H1 (cell line): Measurements from ENCODE around the gene ARHGAP25. TPM values are rescaled to one million over a fixed set of nuclear protein-coding genes. Genes with fewer than 3 reads are reported as not detected.
A peak's percentile ranks its signal among the peaks of the same experiment; 100 is the strongest.

Source experiments
- CTCF ChIA-PET: fragments of 300-600 bp; sonication (Branson Sonifier 250); formaldehyde crosslinking; loops from one replicate; lab custom pipeline; 2021; ENCODE audit not compliant: partially characterized antibody; lab: Charles Lee
- POLR2A ChIA-PET: fragments of 300-600 bp; sonication (Branson Sonifier 250); formaldehyde crosslinking; loops from one replicate; lab custom pipeline; 2021; ENCODE audit warnings: inconsistent platforms; ENCODE audit not compliant: partially characterized antibody; lab: Charles Lee
- DNase-seq, 2 experiments: peaks; one replicate each; pipeline versions ENCODE4 v3.0.0 to v3.0.0-alpha.2; 2010 to 2022; ENCODE audit warnings: low spot score in 2 of 2, low read depth in 1 of 2, mixed read lengths in 1 of 2
- FAIRE-seq: peaks from 2 replicates; lab custom pipeline; 2011; peaks lifted over from hg19 to GRCh38; lab: Jason Lieb, UNC
- H2AFZ ChIP-seq: 2 replicates; pipeline ENCODE4 v1.8.1; 2012; ENCODE audit warnings: low read length, inconsistent platforms
- H2AK5ac ChIP-seq: 2 replicates; pipeline ENCODE4 v1.6.1; 2013; ENCODE audit warnings: low read depth, low read length
- H2BK120ac ChIP-seq: replicated peaks from 2 replicates; pipeline ENCODE3; 2013; ENCODE audit warnings: low read depth, low read length, inconsistent platforms
- H2BK12ac ChIP-seq: 2 replicates; pipeline ENCODE4 v1.6.1; 2013; ENCODE audit warnings: low read depth, low read length
- H2BK15ac ChIP-seq: 2 replicates; pipeline ENCODE4 v1.6.1; 2013; ENCODE audit warnings: low read length
- H2BK20ac ChIP-seq: 2 replicates; pipeline ENCODE4 v1.6.1; 2013; ENCODE audit warnings: low read length
- H2BK5ac ChIP-seq: 2 replicates; pipeline ENCODE4 v1.6.1; 2013; ENCODE audit warnings: low read depth, low read length
- H3K14ac ChIP-seq: 2 replicates; pipeline ENCODE4 v1.6.1; 2013; ENCODE audit warnings: inconsistent platforms; ENCODE audit not compliant: insufficient read length
- H3K18ac ChIP-seq: 2 replicates; pipeline ENCODE4 v1.6.1; 2013; ENCODE audit warnings: low read length; ENCODE audit errors: extremely low read depth
- H3K23ac ChIP-seq: 2 replicates; pipeline ENCODE4 v1.6.1; 2013; ENCODE audit warnings: inconsistent platforms; ENCODE audit not compliant: insufficient read length
- H3K23me2 ChIP-seq: 2 replicates; pipeline ENCODE4 v1.6.1; 2013; ENCODE audit warnings: low read depth, low read length
- H3K27ac ChIP-seq: 2 replicates; pipeline ENCODE4 v1.6.1; 2011; ENCODE audit warnings: low read depth, low read length, inconsistent platforms
- H3K27me3 ChIP-seq, 4 experiments: replicated peaks in 1 of 4; 1 replicate in 1 of 4; 2 replicates in 3 of 4; pipeline versions ENCODE4 v1.6.1 to v1.8.1; 2011 to 2013; ENCODE audit warnings: low read length in 3 of 4, mild to moderate bottlenecking in 3 of 4, inconsistent platforms in 2 of 4, mixed read lengths in 2 of 4, moderate library complexity in 1 of 4; ENCODE audit not compliant: control insufficient read depth in 3 of 4, insufficient read depth in 3 of 4; ENCODE audit errors: extremely low read depth in 1 of 4
- H3K36me3 ChIP-seq, 4 experiments: 2 replicates each; pipeline versions ENCODE4 v1.6.1 to v1.8.1; 2011 to 2013; ENCODE audit warnings: mild to moderate bottlenecking in 4 of 4, low read length in 3 of 4, moderate library complexity in 2 of 4, control low read depth in 1 of 4, inconsistent platforms in 1 of 4; ENCODE audit not compliant: insufficient read depth in 4 of 4, control insufficient read depth in 2 of 4
- H3K4ac ChIP-seq: replicated peaks from 2 replicates; pipeline ENCODE3; 2013; ENCODE audit warnings: low read length, low read depth, mixed read lengths, inconsistent platforms; ENCODE audit not compliant: insufficient read length
- H3K4me1 ChIP-seq, 4 experiments: replicated peaks in 1 of 4; 1 replicate in 1 of 4; 2 replicates in 3 of 4; pipeline versions ENCODE4 v1.6.1 to v1.8.1; 2011 to 2013; ENCODE audit warnings: low read length in 3 of 4, inconsistent platforms in 2 of 4, mixed read lengths in 1 of 4; ENCODE audit not compliant: insufficient read depth in 4 of 4, control insufficient read depth in 3 of 4
- H3K4me2 ChIP-seq, 2 experiments: 2 replicates each; pipeline versions ENCODE4 v1.6.1 to v1.8.1; 2011 to 2013; ENCODE audit warnings: low read depth in 2 of 2, low read length in 2 of 2, control low read depth in 1 of 2, inconsistent platforms in 1 of 2, mild to moderate bottlenecking in 1 of 2; ENCODE audit not compliant: insufficient read depth in 1 of 2
- H3K4me3 ChIP-seq, 4 experiments: fragments of 200-600, 300-600 bp in 1 of 4; sonication (generic), shearing (Covaris generic), sonication (Bioruptor Twin) in 1 of 4; 2 replicates each; pipeline versions ENCODE4 v1.5.1 to v1.8.1; 2011 to 2016; ENCODE audit warnings: low read length in 4 of 4, low read depth in 3 of 4, control low read depth in 2 of 4, inconsistent platforms in 2 of 4, mild to moderate bottlenecking in 2 of 4, mixed read lengths in 1 of 4, moderate library complexity in 1 of 4; ENCODE audit not compliant: insufficient read depth in 2 of 4; ENCODE audit errors: extremely low read depth in 1 of 4
- H3K56ac ChIP-seq: replicated peaks from 2 replicates; pipeline ENCODE3; 2013; ENCODE audit warnings: low read depth, mild to moderate bottlenecking, mixed read lengths, low read length, inconsistent platforms; ENCODE audit not compliant: insufficient read length
- H3K79me1 ChIP-seq: 2 replicates; pipeline ENCODE4 v1.6.1; 2013; ENCODE audit warnings: low read depth, low read length, control low read depth
- H3K79me2 ChIP-seq, 2 experiments: 2 replicates each; pipeline versions ENCODE4 v1.6.1 to v1.8.1; 2012 to 2013; ENCODE audit warnings: low read length in 2 of 2, mild to moderate bottlenecking in 2 of 2, inconsistent platforms in 1 of 2; ENCODE audit not compliant: insufficient read depth in 2 of 2, control insufficient read depth in 1 of 2
- H3K9ac ChIP-seq, 4 experiments: replicated peaks in 1 of 4; 1 replicate in 1 of 4; 2 replicates in 3 of 4; pipeline versions ENCODE4 v1.6.1 to v1.8.1; 2011 to 2013; ENCODE audit warnings: low read depth in 3 of 4, low read length in 3 of 4, control low read depth in 2 of 4, mild to moderate bottlenecking in 2 of 4, moderate library complexity in 2 of 4, inconsistent platforms in 1 of 4; ENCODE audit errors: extremely low read depth in 1 of 4
- H3K9me3 ChIP-seq, 2 experiments: 2 replicates each; pipeline versions ENCODE4 v1.6.1 to v1.8.1; 2012 to 2013; ENCODE audit warnings: mild to moderate bottlenecking in 2 of 2, moderate library complexity in 2 of 2, control low read depth in 1 of 2, inconsistent platforms in 1 of 2, low read depth in 1 of 2, low read length in 1 of 2, mixed read lengths in 1 of 2; ENCODE audit not compliant: insufficient read depth in 2 of 2
- H4K20me1 ChIP-seq, 2 experiments: replicated peaks in 1 of 2; 2 replicates each; pipeline versions ENCODE3 to v1.8.1; 2011 to 2013; ENCODE audit warnings: inconsistent platforms in 2 of 2, low read length in 2 of 2, mild to moderate bottlenecking in 1 of 2; ENCODE audit not compliant: insufficient read depth in 2 of 2, control insufficient read depth in 1 of 2
- H4K5ac ChIP-seq: 2 replicates; pipeline ENCODE4 v1.6.1; 2013; ENCODE audit warnings: low read length, low read depth, mixed read lengths, inconsistent platforms; ENCODE audit not compliant: insufficient read length
- H4K8ac ChIP-seq: 2 replicates; pipeline ENCODE4 v1.8.0; 2013; ENCODE audit warnings: mild to moderate bottlenecking, moderate library complexity, low read length, inconsistent platforms; ENCODE audit not compliant: insufficient read depth; ENCODE audit errors: extremely low read depth
- H4K91ac ChIP-seq: replicated peaks from 2 replicates; pipeline ENCODE3; 2013; ENCODE audit warnings: low read length, mixed read lengths, inconsistent platforms; ENCODE audit not compliant: insufficient read length
- EGR1 ChIP-seq: IDR thresholded peaks from 2 replicates; pipeline ENCODE4 v1.6.1; 2011; ENCODE audit warnings: low read depth, low read length, borderline replicate concordance
- WGBS, 2 experiments: shearing (Covaris generic) in 1 of 2; methylation state at CpG; one replicate each; pipeline versions ENCODE4 v1.1.6 to v1.1.7; 2013 to 2015; ENCODE audit warnings: low lambda C conversion rate in 2 of 2, mixed read lengths in 2 of 2, inconsistent platforms in 1 of 2, low coverage in 1 of 2, missing lambda C conversion rate in 1 of 2; ENCODE audit not compliant: insufficient replicate concordance in 2 of 2, insufficient coverage in 1 of 2, insufficient read length in 1 of 2; ENCODE audit errors: extremely low coverage in 1 of 2, missing lambda C conversion rate in 1 of 2; 5-methylcytosine and 5-hydroxymethylcytosine counted together
- polyA plus RNA-seq, 7 experiments: library from polyadenylated mRNA; depleted of rRNA in 3 of 7; stranded (reverse) in 5 of 7; unstranded in 2 of 7; fragments of >200 nt in 5 of 7; fragments of 200-250 nt in 2 of 7; gene quantifications; 1 replicate in 5 of 7; 2 replicates in 1 of 7; 4 replicates in 1 of 7; pipeline versions ENCODE4 v1.2.1 to v1.2.3, GENCODE V29; 2011 to 2013; ENCODE audit warnings: missing spikeins in 2 of 7, mixed read lengths in 2 of 7
- total RNA-seq: library from RNA; stranded (reverse); fragmentation: NEBNext Ultra II Directional; extraction: Animal tissue kit (Norgen Biotek cat#: 25700); gene quantifications from 2 replicates; pipeline ENCODE4 v1.2.1, GENCODE V29; 2021
- TF ChIP-seq, protein P1 (sequence below): IDR thresholded peaks from 2 replicates; pipeline ENCODE4 v1.6.1; 2012; ENCODE audit warnings: low read length, inconsistent platforms
- TF ChIP-seq, protein P2 (sequence below): IDR thresholded peaks from 2 replicates; pipeline ENCODE4 v1.6.1; 2012; ENCODE audit warnings: inconsistent platforms

The ARHGAP25 gene
- total and polyA plus RNA-seq, 2 of the 8 experiments (the other 6 are each of a cell fraction or from before 2014, with no cell fraction given), result 1.00 to 1.2 TPM

DNA sequence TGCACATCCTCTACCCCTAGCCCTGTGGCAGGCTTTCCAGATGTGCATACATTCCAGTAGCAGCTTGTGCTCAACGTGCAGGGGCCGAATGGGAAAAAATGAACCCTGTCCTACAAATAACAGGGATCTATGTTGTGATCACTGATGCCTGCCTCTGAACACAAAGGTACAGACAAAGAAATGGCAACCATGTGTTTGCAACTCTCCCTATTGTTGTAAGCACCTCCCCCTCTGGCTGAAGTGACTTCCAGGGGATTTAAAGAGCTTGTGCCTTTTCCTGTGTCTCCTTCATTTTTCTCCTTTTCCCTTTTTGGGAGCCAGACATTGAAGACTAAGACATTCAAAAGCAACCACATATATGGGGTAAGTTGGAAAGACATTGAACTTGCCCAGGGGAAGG is 21.6 kb downstream of the ARHGAP25 start:
- no peak overlapping the region for H4K5ac ChIP-seq
- H3K18ac ChIP-seq, result no peak overlapping the region; the same call in 1 of the 2 replicates
- H2AFZ ChIP-seq, result peak overlapping the region; percentile 93
- H4K8ac ChIP-seq, result no peak overlapping the region
- H4K20me1 ChIP-seq, result no peaks in the 10 kb centered on the region
- H3K23me2 ChIP-seq, result no peaks in the 10 kb centered on the region
- DNase-seq (peak in 1 of 2 experiments; percentile 43), FAIRE-seq (no peak)
- no peak overlapping the region for H3K27ac ChIP-seq
- WGBS, 2 experiments, result 80% methylated on average over 2 of the region's 2 CpGs; no CpG with 5 or more reads in 1 of the 2 experiments
- no peak overlapping the region for H2BK12ac ChIP-seq
- no peak overlapping the region for H3K56ac ChIP-seq
- no peak overlapping the region for H3K4me2 ChIP-seq
- no peak overlapping the region for H2AK5ac ChIP-seq
- H3K4me3 ChIP-seq, result no peak overlapping the region
- H3K4ac ChIP-seq, result no peak overlapping the region
- no peak overlapping the region; the same call in 1 of the 2 replicates for H2BK15ac ChIP-seq
- no peak overlapping the region for H2BK120ac ChIP-seq
- H3K79me2 ChIP-seq, result no peaks in the 10 kb centered on the region
- H4K91ac ChIP-seq, result peak overlapping the region; percentile 25
- no peak overlapping the region for H3K9ac ChIP-seq
- CTCF ChIA-PET, result interaction anchor here (0.7 to 1.6 kb wide), 19 partner anchors 8 to 293 kb away, joined by 3 to 6 read pairs (median 4); no protein-coding TSS in a partner anchor
- no peak overlapping the region for H3K14ac ChIP-seq
- POLR2A ChIA-PET, result interaction anchor here (0.7 to 1.1 kb wide), 4 partner anchors 8 to 1968 kb away, joined by 3 to 5 read pairs (median 3); partner anchors contain the start of genes APLF and FBXO48
- H2BK20ac ChIP-seq, result peak overlapping the region; percentile 23; the same call in 1 of the 2 replicates
- H3K4me1 ChIP-seq, result peaks cover 0 to 3% (median 0%) of the 10 kb centered on the region in 4 experiments; a peak in 1 of 7 replicates
- H3K23ac ChIP-seq, result no peak overlapping the region
- H2BK5ac ChIP-seq, result 0 out of 2 replicates have a peak overlapping the region, but pooled peaks have one; percentile 32
- no peaks in the 10 kb centered on the region for H3K36me3 ChIP-seq
- H3K9me3 ChIP-seq, result no peaks in the 10 kb centered on the region
- TF ChIP-seq EGR1, result no peak
- TF ChIP-seq, protein P1, sequence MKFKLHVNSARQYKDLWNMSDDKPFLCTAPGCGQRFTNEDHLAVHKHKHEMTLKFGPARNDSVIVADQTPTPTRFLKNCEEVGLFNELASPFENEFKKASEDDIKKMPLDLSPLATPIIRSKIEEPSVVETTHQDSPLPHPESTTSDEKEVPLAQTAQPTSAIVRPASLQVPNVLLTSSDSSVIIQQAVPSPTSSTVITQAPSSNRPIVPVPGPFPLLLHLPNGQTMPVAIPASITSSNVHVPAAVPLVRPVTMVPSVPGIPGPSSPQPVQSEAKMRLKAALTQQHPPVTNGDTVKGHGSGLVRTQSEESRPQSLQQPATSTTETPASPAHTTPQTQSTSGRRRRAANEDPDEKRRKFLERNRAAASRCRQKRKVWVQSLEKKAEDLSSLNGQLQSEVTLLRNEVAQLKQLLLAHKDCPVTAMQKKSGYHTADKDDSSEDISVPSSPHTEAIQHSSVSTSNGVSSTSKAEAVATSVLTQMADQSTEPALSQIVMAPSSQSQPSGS, result no peak
- TF ChIP-seq, protein P2, sequence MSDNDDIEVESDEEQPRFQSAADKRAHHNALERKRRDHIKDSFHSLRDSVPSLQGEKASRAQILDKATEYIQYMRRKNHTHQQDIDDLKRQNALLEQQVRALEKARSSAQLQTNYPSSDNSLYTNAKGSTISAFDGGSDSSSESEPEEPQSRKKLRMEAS, result 0 out of 2 replicates have a peak, but pooled peaks have one; percentile 28
- H3K79me1 ChIP-seq, result no peaks in the 10 kb centered on the region
- H3K27me3 ChIP-seq, result no peaks in the 10 kb centered on the region
